ENCODE results near the gene COPE. TPM values are rescaled to one million over a fixed set of nuclear protein-coding genes. Genes with fewer than 3 reads are reported as not detected.

Gene COPE
- total and polyA plus RNA-seq, 2 of the 4 experiments (the other 2 are of a cell fraction), result 347 to 461 TPM

DNA sequence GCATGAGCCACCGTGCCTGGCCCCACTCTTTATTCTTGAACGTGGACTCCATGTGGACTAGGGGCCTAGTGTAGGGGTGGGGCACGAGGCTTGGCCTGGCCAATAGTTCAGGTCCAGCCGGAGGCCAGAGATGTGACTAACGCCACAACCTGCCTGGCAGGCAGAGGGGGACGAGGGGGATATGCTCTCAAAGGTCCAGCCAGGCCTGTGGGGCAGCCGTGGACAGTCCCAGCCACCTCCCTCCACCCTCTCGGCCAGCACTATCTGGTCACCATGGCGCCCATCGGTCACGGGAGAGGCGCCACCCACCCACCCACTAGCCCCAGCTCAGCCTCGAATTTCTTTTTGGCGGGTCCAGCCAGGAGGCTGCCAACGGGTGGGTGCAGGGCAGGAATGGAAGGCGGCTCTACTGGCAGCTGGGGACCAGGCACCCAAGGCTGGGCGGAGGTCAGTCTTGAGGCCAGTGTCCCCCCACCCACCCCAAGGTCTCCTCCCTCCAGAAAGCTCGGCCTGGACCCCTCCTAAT is 21.0 kb downstream of the COPE start:
- TF ChIP-seq CHD1 (IDR thresholded peaks at IDR 0.05; ENCODE audit: low read depth, low read length) (no peak), BHLHE40 (IDR thresholded peaks at IDR 0.05; ENCODE audit: low read depth, low read length) (0 out of 2 replicates have a peak, but pooled peaks have one; percentile 38)
- H3K79me1 ChIP-seq (ENCODE audit: low read depth in 1 of 2, low read length in 2 of 2), result peaks cover 0 to 3% of the 10 kb centered on the region in 2 experiments; a peak in 1 of 4 replicates
- no TSS peak for BruUV-seq (replicated peaks)
- ChIA-PET POLR2A (ENCODE audit: unreplicated experiment) (interaction anchor here (1.0 kb wide), 1 partner anchor 21 kb away, joined by 3 read pairs; the partner anchor contains the start of genes COPE and DDX49), CTCF (no interaction called here)
- peaks cover 8% of the 10 kb centered on the region; the same call in 1 of the 2 replicates for H3K4me1 ChIP-seq (ENCODE audit: control insufficient read depth, insufficient read depth, low read length)
- no peak overlapping the region for H3K23ac ChIP-seq (ENCODE audit: low read depth, low read length)
- H3K27me3 ChIP-seq (ENCODE audit: control insufficient read depth, insufficient read depth, low read length), result peaks cover 7% of the 10 kb centered on the region; the same call in 1 of the 2 replicates
- no peak for ATAC-seq (ENCODE audit: low read depth)
- no peaks in the 10 kb centered on the region for H3K9me1 ChIP-seq (ENCODE audit: insufficient read depth, low read length)
- H4K91ac ChIP-seq (ENCODE audit: insufficient read depth, low read depth, low read length), result no peak overlapping the region
- no peak overlapping the region for H2BK120ac ChIP-seq (ENCODE audit: low read depth, low read length)
- no peak for DNase-seq
- H3K9ac ChIP-seq (ENCODE audit: low read depth, low read length), result no peak overlapping the region
- H3K4me2 ChIP-seq (ENCODE audit: low read depth, low read length), result no peak overlapping the region
- no peak overlapping the region for H3K4me3 ChIP-seq (ENCODE audit: insufficient read depth, low read depth, low read length)
- H3K9me3 ChIP-seq (ENCODE audit: control insufficient read depth, insufficient read depth, low read length), result no peaks in the 10 kb centered on the region
- dilution Hi-C loops (cut with HindIII; ENCODE audit: low sequenced_read_pairs, unreplicated experiment) (no loop called here), intact Hi-C loops (cut with micrococcal nuclease) (no loop called here), in situ Hi-C loops (cut with MboI; ENCODE audit: low sequenced_read_pairs) (no loop called here)
- WGBS, 2 experiments (ENCODE audit: extremely low coverage in 2 of 2, insufficient read length in 1 of 2), result 64% methylated on average over 6 of the region's 18 CpGs; no CpG with 5 or more reads in 1 of the 2 experiments
- H3K56ac ChIP-seq (ENCODE audit: extremely low read depth, insufficient read depth, low read length), result no peak overlapping the region
- H3K14ac ChIP-seq (replicated peaks; ENCODE audit: low read depth, low read length), result no peak overlapping the region
- no peak overlapping the region for H2BK15ac ChIP-seq (ENCODE audit: low read depth, low read length)
- no peak overlapping the region for H3K4ac ChIP-seq (ENCODE audit: low read depth, low read length)
- H4K8ac ChIP-seq (ENCODE audit: low read depth in 2 of 2, low read length in 2 of 2), result no peak overlapping the region
- no peak overlapping the region for H3K18ac ChIP-seq (ENCODE audit: low read depth, low read length)
- no peak overlapping the region for H2AFZ ChIP-seq (replicated peaks; ENCODE audit: low read length, poor library complexity)
- H3K36me3 ChIP-seq (ENCODE audit: control insufficient read depth, insufficient read depth, low read length), result peaks cover 29% of the 10 kb centered on the region
- H2BK5ac ChIP-seq (ENCODE audit: low read depth, low read length, poor library complexity, severe bottlenecking), result no peak overlapping the region
- H4K20me1 ChIP-seq (ENCODE audit: insufficient read depth, low read length), result peaks cover 28% of the 10 kb centered on the region
- no peak overlapping the region for H2BK20ac ChIP-seq (ENCODE audit: low read depth, low read length)
- H3K27ac ChIP-seq (ENCODE audit: insufficient read depth, low read length), result no peak overlapping the region
- H2AK9ac ChIP-seq (replicated peaks; ENCODE audit: low read depth, low read length, poor library complexity), result no peak overlapping the region
- no peak overlapping the region for H4K5ac ChIP-seq (ENCODE audit: low read depth, low read length)
- H2AK5ac ChIP-seq (ENCODE audit: low read depth, low read length), result no peak overlapping the region
